Trophoblast cell (in vitro differentiated cells and primary cell): ENCODE results near the gene ZNF430. TPM values are rescaled to one million over a fixed set of nuclear protein-coding genes. Genes with fewer than 3 reads are reported as not detected.
"Not testable (repeated sequence)": the region's sequence is repeated elsewhere in the genome, so short reads cannot be mapped to it uniquely, and the experiment has no call there.

ENCODE experiments used
- DNase-seq, 2 donors: peaks; one replicate each; pipeline ENCODE4 v3.0.0-alpha.2; 2016
- H2AFZ ChIP-seq: 2 replicates; pipeline ENCODE4 v1.6.1; 2013; ENCODE audit warnings: low read length, moderate library complexity, mild to moderate bottlenecking; ENCODE audit not compliant: insufficient read depth, poor library complexity
- H2AK5ac ChIP-seq: 2 replicates; pipeline ENCODE4 v1.6.1; 2013; ENCODE audit warnings: mild to moderate bottlenecking, low read length
- H2BK120ac ChIP-seq: 2 replicates; pipeline ENCODE4 v1.6.1; 2013; ENCODE audit warnings: low read length, mild to moderate bottlenecking, moderate library complexity; ENCODE audit not compliant: insufficient read depth, poor library complexity
- H2BK12ac ChIP-seq: 2 replicates; pipeline ENCODE4 v1.6.1; 2013; ENCODE audit warnings: mild to moderate bottlenecking, low read length, moderate library complexity
- H2BK5ac ChIP-seq: 2 replicates; pipeline ENCODE4 v1.6.1; 2013; ENCODE audit warnings: low read length, low read depth, moderate library complexity, mild to moderate bottlenecking; ENCODE audit not compliant: poor library complexity
- H3K14ac ChIP-seq: 2 replicates; pipeline ENCODE4 v1.6.1; 2013; ENCODE audit warnings: mild to moderate bottlenecking, low read length
- H3K18ac ChIP-seq: 2 replicates; pipeline ENCODE4 v1.6.1; 2013; ENCODE audit warnings: mild to moderate bottlenecking, low read length
- H3K23ac ChIP-seq: 2 replicates; pipeline ENCODE4 v1.6.1; 2013; ENCODE audit warnings: low read length
- H3K27ac ChIP-seq: 2 replicates; pipeline ENCODE4 v1.5.1; 2013; ENCODE audit warnings: low read depth, mild to moderate bottlenecking, inconsistent platforms, low read length, moderate library complexity
- H3K27me3 ChIP-seq: 2 replicates; pipeline ENCODE4 v1.6.1; 2013; ENCODE audit warnings: inconsistent platforms, mild to moderate bottlenecking, low read length, moderate library complexity; ENCODE audit not compliant: insufficient read depth
- H3K36me3 ChIP-seq, 2 experiments: 1 replicate in 1 of 2; 2 replicates in 1 of 2; pipeline ENCODE4 v1.6.1; 2013; ENCODE audit warnings: low read length in 2 of 2, mild to moderate bottlenecking in 2 of 2, moderate library complexity in 1 of 2; ENCODE audit not compliant: insufficient read depth in 2 of 2, control insufficient read depth in 1 of 2
- H3K4ac ChIP-seq: 2 replicates; pipeline ENCODE4 v1.6.1; 2013; ENCODE audit warnings: low read depth, mild to moderate bottlenecking, low read length, moderate library complexity
- H3K4me1 ChIP-seq, 2 experiments: 1 replicate in 1 of 2; 2 replicates in 1 of 2; pipeline ENCODE4 v1.6.1; 2013; ENCODE audit warnings: low read length in 2 of 2, mild to moderate bottlenecking in 2 of 2, moderate library complexity in 1 of 2; ENCODE audit not compliant: insufficient read depth in 2 of 2, control insufficient read depth in 1 of 2
- H3K4me2 ChIP-seq: 2 replicates; pipeline ENCODE4 v1.6.1; 2013; ENCODE audit warnings: inconsistent platforms, mild to moderate bottlenecking, low read length, moderate library complexity
- H3K4me3 ChIP-seq: 2 replicates; pipeline ENCODE4 v1.5.1; 2013; ENCODE audit warnings: mild to moderate bottlenecking, low read depth, low read length, inconsistent platforms
- H3K79me1 ChIP-seq: one replicate; pipeline ENCODE4 v1.6.1; 2013; ENCODE audit warnings: low read length
- H3K79me2 ChIP-seq: 2 replicates; pipeline ENCODE4 v1.6.1; 2013; ENCODE audit warnings: low read length, mild to moderate bottlenecking; ENCODE audit not compliant: control insufficient read depth, insufficient read depth, poor library complexity
- H3K9ac ChIP-seq: 2 replicates; pipeline ENCODE4 v1.6.1; 2013; ENCODE audit warnings: mild to moderate bottlenecking, low read length
- H3K9me3 ChIP-seq: 2 replicates; pipeline ENCODE4 v1.6.1; 2013; ENCODE audit warnings: low read depth, mild to moderate bottlenecking, control low read depth, inconsistent platforms, low read length; ENCODE audit not compliant: insufficient read depth
- H4K12ac ChIP-seq: 2 replicates; pipeline ENCODE4 v1.6.1; 2013; ENCODE audit warnings: low read depth, mild to moderate bottlenecking, low read length, moderate library complexity
- H4K8ac ChIP-seq: 2 replicates; pipeline ENCODE4 v1.6.1; 2013; ENCODE audit warnings: low read depth, mild to moderate bottlenecking, low read length, moderate library complexity
- H4K91ac ChIP-seq: one replicate; pipeline ENCODE4 v1.6.1; 2013; ENCODE audit warnings: low read depth, mild to moderate bottlenecking, low read length, moderate library complexity
- WGBS: extraction: QIAGEN DNeasy Blood & Tissue Kit; methylation state at CpG from one replicate; pipeline ENCODE4 v1.1.7; 2013; ENCODE audit warnings: missing lambda C conversion rate; ENCODE audit not compliant: insufficient read length, insufficient coverage; ENCODE audit errors: extremely low coverage; 5-methylcytosine and 5-hydroxymethylcytosine counted together
- polyA plus RNA-seq: library from polyadenylated mRNA; stranded (reverse); fragments of 200-250 nt; gene quantifications from 2 replicates; pipeline ENCODE4 v1.2.3, GENCODE V29; 2013

The ZNF430 gene
- polyA plus RNA-seq: 10.1 and 10.9 TPM in 2 replicates

DNA sequence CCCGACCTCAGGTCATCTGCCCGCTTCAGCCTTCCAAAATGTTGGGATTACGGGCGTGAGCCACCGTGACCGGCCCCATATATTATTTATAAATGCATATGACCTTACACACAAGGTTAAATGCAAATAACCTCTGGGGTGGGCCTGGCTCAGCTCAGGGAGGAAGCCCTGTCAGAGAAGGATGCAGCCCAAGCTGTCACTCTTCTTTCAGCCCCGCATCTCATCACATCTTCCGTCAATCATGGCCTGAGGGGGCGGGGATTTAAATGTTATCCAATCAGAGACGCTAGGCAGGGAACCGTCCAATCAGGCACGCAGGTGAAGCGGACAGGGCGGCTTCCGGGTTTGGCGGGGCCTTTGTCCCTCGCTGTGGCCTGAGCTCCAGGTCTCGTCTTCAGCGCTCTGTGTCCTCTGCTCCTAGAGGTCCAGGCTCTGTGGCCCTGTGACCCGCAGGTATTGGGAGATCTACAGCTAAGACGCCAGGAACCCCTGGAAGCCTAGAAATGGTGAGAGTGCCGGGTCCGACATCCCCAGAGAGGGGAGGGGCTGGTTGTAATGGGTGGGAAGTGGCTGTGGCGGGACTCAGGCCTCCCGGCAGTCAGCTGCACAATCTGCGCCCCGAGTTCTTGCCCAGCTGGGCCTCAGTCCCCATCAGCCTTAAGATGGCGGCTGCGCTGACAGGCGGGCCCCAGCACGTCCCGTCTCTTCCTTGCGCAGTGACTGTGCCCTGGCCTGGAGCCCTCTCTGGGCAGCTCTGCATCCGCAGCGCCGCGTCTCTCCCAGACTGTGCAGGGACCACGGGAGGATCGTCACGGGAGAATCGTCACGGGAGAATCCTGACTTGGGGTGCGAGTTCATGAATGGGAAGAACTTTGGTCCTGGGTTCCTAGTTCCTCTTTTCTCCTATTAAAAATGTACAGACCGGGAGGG, at the start of gene ZNF430:
Gene ZNF430 (plus strand): TSS at position 360 of the 930 bp plus-strand sequence. CDS start 144 bp downstream, at position 504.
- Histone ChIP-seq H2BK12ac (no peak within 1 kb of the TSS), H3K9ac (peak within 1 kb of the TSS; percentile 86), H3K4me1 (peaks cover 3 to 11% of the 10 kb centered on the region in 2 experiments), H2BK5ac (peak within 1 kb of the TSS; percentile 87), H3K4ac (peak within 1 kb of the TSS; percentile 99), H3K36me3 (peaks cover 4 to 10% of the 10 kb centered on the region in 2 experiments), H4K91ac (peak within 1 kb of the TSS; percentile 64), H3K18ac (peak within 1 kb of the TSS; percentile 97), H2BK120ac (peak within 1 kb of the TSS; percentile 22), H3K9me3 (no peaks in the 10 kb centered on the region), H2AFZ (peak within 1 kb of the TSS; percentile 56), H4K12ac (peak within 1 kb of the TSS; percentile 24), H3K4me3 (peak within 1 kb of the TSS; percentile 96), H2AK5ac (peak within 1 kb of the TSS; percentile 92), H3K79me2 (peaks cover 13% of the 10 kb centered on the region), H4K8ac (peak within 1 kb of the TSS; percentile 79), H3K4me2 (peak within 1 kb of the TSS; percentile 84), H3K27me3 (no peaks in the 10 kb centered on the region), H3K14ac (peak within 1 kb of the TSS; percentile 89), H3K23ac (no peak within 1 kb of the TSS), H3K79me1 (peaks cover 8% of the 10 kb centered on the region), H3K27ac (peak within 1 kb of the TSS; percentile 52)
- no CpG with 5 or more reads among the region's 44 CpGs for WGBS
- DNase-seq: peak; percentile 98 to 99

DNA sequence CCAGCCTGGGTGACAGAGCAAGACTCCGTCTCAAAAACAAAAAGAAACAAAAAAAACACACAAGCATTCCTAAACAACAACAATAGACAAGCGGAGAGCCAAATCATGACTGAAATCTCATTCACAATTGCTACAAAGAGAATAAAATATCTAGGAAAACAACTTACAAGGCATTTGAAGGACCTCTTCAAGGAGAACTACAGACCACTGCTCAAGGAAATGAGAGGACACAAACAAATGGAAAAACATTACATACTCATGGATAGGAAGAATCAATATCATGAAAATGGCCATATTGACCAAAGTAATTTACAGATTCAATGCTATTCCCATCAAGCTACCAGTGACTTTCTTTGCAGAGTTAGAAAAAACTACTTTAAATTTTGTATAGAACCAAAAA, 27.7 kb upstream of the ZNF430 start:
- not testable (repeated sequence) for H3K79me1 ChIP-seq, H3K23ac ChIP-seq, H3K4me3 ChIP-seq, H4K12ac ChIP-seq, H3K79me2 ChIP-seq, H2AK5ac ChIP-seq, H3K4ac ChIP-seq, H2BK120ac ChIP-seq, H3K14ac ChIP-seq, H3K18ac ChIP-seq, H3K36me3 ChIP-seq, H2BK12ac ChIP-seq, H3K9ac ChIP-seq, H3K27me3 ChIP-seq, H3K4me2 ChIP-seq, H2AFZ ChIP-seq, DNase-seq, H2BK5ac ChIP-seq, H4K8ac ChIP-seq, H3K27ac ChIP-seq, H3K4me1 ChIP-seq, H4K91ac ChIP-seq, H3K9me3 ChIP-seq
- no CpG with 5 or more reads among the region's 2 CpGs for WGBS

GRCh38 chr19:20999731-21000352, 20.6 kb upstream of the ZNF430 start:
- WGBS: no CpG with 5 or more reads among the region's 29 CpGs
- peak overlapping the region; percentile 67 for H3K18ac ChIP-seq
- DNase-seq: peak; percentile 81 to 82
- H3K27me3 ChIP-seq: no peaks in the 10 kb centered on the region
- H2AFZ ChIP-seq: peak overlapping the region; percentile 42
- peak overlapping the region; percentile 81 for H3K9ac ChIP-seq
- H2AK5ac ChIP-seq: no peak overlapping the region
- no peak overlapping the region for H3K23ac ChIP-seq
- H3K14ac ChIP-seq: peak overlapping the region; percentile 5
- H2BK120ac ChIP-seq: no peak overlapping the region
- H4K8ac ChIP-seq: peak overlapping the region; percentile 93
- peak overlapping the region; percentile 88 for H3K4me3 ChIP-seq
- H3K79me1 ChIP-seq: peaks cover 5% of the 10 kb centered on the region
- H4K91ac ChIP-seq: peak overlapping the region; percentile 45
- H4K12ac ChIP-seq: peak overlapping the region; percentile 83
- H3K79me2 ChIP-seq: peaks cover 4% of the 10 kb centered on the region
- peaks cover 2% of the 10 kb centered on the region in 2 experiments for H3K4me1 ChIP-seq
- no peaks in the 10 kb centered on the region for H3K36me3 ChIP-seq
- H2BK12ac ChIP-seq: no peak overlapping the region
- no peaks in the 10 kb centered on the region for H3K9me3 ChIP-seq
- H3K4ac ChIP-seq: peak overlapping the region; percentile 43
- H2BK5ac ChIP-seq: no peak overlapping the region
- peak overlapping the region; percentile 40 for H3K27ac ChIP-seq
- peak overlapping the region; percentile 81 for H3K4me2 ChIP-seq

DNA sequence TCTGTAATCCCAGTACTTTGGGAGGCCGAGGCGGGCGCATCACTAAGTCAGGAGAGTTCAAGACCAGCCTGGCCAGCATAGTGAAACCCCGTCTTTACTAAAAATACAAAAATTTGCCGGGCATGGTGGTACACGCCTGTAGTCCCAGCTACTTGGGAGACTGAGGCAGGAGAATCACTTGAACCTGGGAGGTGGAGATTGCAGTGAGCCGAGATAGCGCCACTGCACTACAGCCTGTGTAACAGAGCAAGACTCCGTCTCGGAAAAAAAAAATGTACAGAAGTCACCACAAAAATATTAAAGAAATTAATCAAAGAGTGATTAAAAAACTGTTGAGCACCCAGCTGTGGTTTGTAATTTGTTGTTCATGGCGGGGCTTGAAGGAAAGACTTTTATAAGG, 781 bp downstream of the ZNF430 start:
- H3K9ac ChIP-seq, H3K23ac ChIP-seq, H2AK5ac ChIP-seq, H3K9me3 ChIP-seq, DNase-seq, H3K27me3 ChIP-seq, H2AFZ ChIP-seq, H3K79me1 ChIP-seq, H2BK12ac ChIP-seq, H3K27ac ChIP-seq, H4K12ac ChIP-seq, H3K18ac ChIP-seq: not testable (repeated sequence)
- Histone ChIP-seq H3K4me1 (peaks cover 3 to 11% of the 10 kb centered on the region in 2 experiments), H3K79me2 (peaks cover 13% of the 10 kb centered on the region), H2BK5ac (peak overlapping the region; percentile 87), H3K36me3 (peaks cover 9 to 12% of the 10 kb centered on the region in 2 experiments), H3K4ac (peak overlapping the region; percentile 99), H4K8ac (peak overlapping the region; percentile 79), H2BK120ac (peak overlapping the region; percentile 22), H3K4me2 (peak overlapping the region; percentile 84), H3K14ac (peak overlapping the region; percentile 89), H3K4me3 (peak overlapping the region; percentile 96), H4K91ac (peak overlapping the region; percentile 6)
- WGBS: no CpG with 5 or more reads among the region's 11 CpGs
